Endothelial cell of umbilical vein (primary cell): ENCODE results near the gene TRIM17. TPM values are rescaled to one million over a fixed set of nuclear protein-coding genes. Genes with fewer than 3 reads are reported as not detected.

Experiments
- BruUV-seq: library from RNA; stranded (reverse); fragments of 400-500 nt; replicated peaks from 2 replicates; lab custom pipeline; 2021; lab: Mats Ljungman, UMichigan
- CTCF ChIA-PET: fragments of 300-600, 350-600 bp; sonication (Branson Sonifier 250); formaldehyde crosslinking; loops from one replicate; lab custom pipeline; 2021; ENCODE audit warnings: antibody characterized with exemption, inconsistent platforms; lab: Charles Lee
- POLR2A ChIA-PET: fragments of 300-600, 350-600 bp; sonication (Branson Sonifier 250); formaldehyde crosslinking; loops from one replicate; lab custom pipeline; 2021; ENCODE audit warnings: antibody characterized with exemption, inconsistent platforms; lab: Charles Lee
- DNase-seq: peaks from one replicate; pipeline ENCODE4 v3.0.0-alpha.2; 2011; ENCODE audit warnings: low read depth, low spot score
- FAIRE-seq: peaks from 2 replicates; lab custom pipeline; 2011; peaks lifted over from hg19 to GRCh38; lab: Jason Lieb, UNC
- H2AFZ ChIP-seq: 2 replicates; pipeline ENCODE4 v1.6.0; 2012; ENCODE audit warnings: low read depth, low read length, control low read depth, inconsistent platforms
- H3K27ac ChIP-seq: 2 replicates; pipeline ENCODE4 v1.5.1; 2011; ENCODE audit warnings: low read depth, mild to moderate bottlenecking, control low read depth, low read length, moderate library complexity; ENCODE audit not compliant: insufficient read depth
- H3K27me3 ChIP-seq, 2 experiments: 2 replicates each; pipeline versions ENCODE4 v1.6.0 to v1.6.1; 2011; ENCODE audit warnings: low read length in 2 of 2, mixed read lengths in 1 of 2; ENCODE audit not compliant: control insufficient read depth in 2 of 2, insufficient read depth in 2 of 2
- H3K36me3 ChIP-seq, 2 experiments: 2 replicates in 1 of 2; 3 replicates in 1 of 2; pipeline ENCODE4 v1.5.1; 2011; ENCODE audit warnings: low read length in 2 of 2, mild to moderate bottlenecking in 1 of 2, moderate library complexity in 1 of 2; ENCODE audit not compliant: control insufficient read depth in 2 of 2, insufficient read depth in 2 of 2; ENCODE audit errors: extremely low read depth in 1 of 2
- H3K4me1 ChIP-seq: 3 replicates; pipeline ENCODE4 v1.5.1; 2011; ENCODE audit warnings: mild to moderate bottlenecking, low read length; ENCODE audit not compliant: control insufficient read depth, insufficient read depth; ENCODE audit errors: extremely low read depth
- H3K4me2 ChIP-seq: 2 replicates; pipeline ENCODE4 v1.6.1; 2011; ENCODE audit warnings: low read length, control low read depth, mixed read lengths; ENCODE audit not compliant: insufficient read depth
- H3K4me3 ChIP-seq, 3 experiments: fragments of 200-600 bp in 1 of 3; sonication (generic), shearing (Covaris generic) in 1 of 3; replicated peaks in 1 of 3; 2 replicates each; pipeline ENCODE4 v1.5.1; 2011 to 2016; ENCODE audit warnings: control low read depth in 3 of 3, low read length in 3 of 3, mild to moderate bottlenecking in 2 of 3, inconsistent platforms in 1 of 3, low read depth in 1 of 3, moderate library complexity in 1 of 3; ENCODE audit not compliant: insufficient read depth in 1 of 3
- H3K79me2 ChIP-seq: 2 replicates; pipeline ENCODE4 v1.6.0; 2012; ENCODE audit warnings: low read length, inconsistent platforms; ENCODE audit not compliant: control insufficient read depth, insufficient read depth
- H3K9ac ChIP-seq: replicated peaks from 2 replicates; pipeline ENCODE3; 2011; ENCODE audit warnings: low read length, control low read depth; ENCODE audit not compliant: insufficient read depth; ENCODE audit errors: extremely low read depth
- H3K9me1 ChIP-seq: replicated peaks from 3 replicates; pipeline ENCODE4 v1.6.0; 2011; ENCODE audit warnings: mild to moderate bottlenecking, low read length; ENCODE audit not compliant: control insufficient read depth, insufficient read depth; ENCODE audit errors: extremely low read depth
- H3K9me3 ChIP-seq: replicated peaks from 2 replicates; pipeline ENCODE4 v1.5.1; 2012; ENCODE audit warnings: low read length, inconsistent platforms; ENCODE audit not compliant: control insufficient read depth, insufficient read depth
- H4K20me1 ChIP-seq: replicated peaks from 2 replicates; pipeline ENCODE3; 2011; ENCODE audit warnings: mild to moderate bottlenecking, low read length; ENCODE audit not compliant: control insufficient read depth, insufficient read depth; ENCODE audit errors: extremely low read depth
- CTCF ChIP-seq, 2 donors: IDR thresholded peaks; 1 replicate in 1 of 2; 2 replicates in 1 of 2; pipeline ENCODE4 v1.5.1; 2011; ENCODE audit warnings: low read length in 2 of 2, mild to moderate bottlenecking in 2 of 2, moderate library complexity in 2 of 2, control low read depth in 1 of 2, inconsistent platforms in 1 of 2, low read depth in 1 of 2; ENCODE audit not compliant: insufficient read depth in 1 of 2; ENCODE audit errors: extremely low read depth in 1 of 2
- EZH2 ChIP-seq: IDR thresholded peaks from 2 replicates; pipeline ENCODE4 v1.6.1; 2012; ENCODE audit warnings: borderline replicate concordance, low read depth, mild to moderate bottlenecking, moderate library complexity, low read length, inconsistent platforms; ENCODE audit not compliant: severe bottlenecking
- FOS ChIP-seq: IDR thresholded peaks from 2 replicates; pipeline ENCODE4 v1.6.1; 2011; ENCODE audit warnings: mild to moderate bottlenecking, low read length, moderate library complexity, borderline replicate concordance; ENCODE audit not compliant: insufficient read depth
- GATA2 ChIP-seq: IDR thresholded peaks from 2 replicates; pipeline ENCODE4 v1.7.0; 2011; ENCODE audit warnings: low read depth, mild to moderate bottlenecking, moderate library complexity, mixed read lengths, low read length; ENCODE audit not compliant: insufficient read length, insufficient read depth
- JUN ChIP-seq: IDR thresholded peaks from 2 replicates; pipeline ENCODE4 v1.6.1; 2011; ENCODE audit warnings: borderline replicate concordance, low read depth; ENCODE audit not compliant: insufficient read length, insufficient read depth
- MYC ChIP-seq: IDR thresholded peaks from one replicate; pipeline ENCODE4 v1.6.1; 2011; ENCODE audit warnings: mild to moderate bottlenecking, low read depth, low read length
- POLR2A ChIP-seq: IDR thresholded peaks from 2 replicates; pipeline ENCODE4 v1.6.1; 2012; ENCODE audit warnings: low read depth, mild to moderate bottlenecking, control low read depth, low read length
- POLR2AphosphoS5 ChIP-seq: IDR thresholded peaks from 2 replicates; pipeline ENCODE4 v1.6.1; 2012; ENCODE audit warnings: low read depth, mild to moderate bottlenecking, control low read depth, low read length, moderate library complexity; ENCODE audit not compliant: insufficient read depth
- dilution Hi-C: fragments of 300-500 bp; cut with MboI; formaldehyde crosslinking; loops from one replicate; pipeline ENCODE4 v1.15.0; 2019; ENCODE audit warnings: low sequenced_read_pairs; ENCODE audit not compliant: extremely low pct_ligation_motif_present
- intact Hi-C: fragments of 100-400 bp; cut with micrococcal nuclease; formaldehyde crosslinking; loops from one replicate; pipeline ENCODE4 v1.10.0; 2022
- polyA plus RNA-seq, 4 experiments: library from polyadenylated mRNA; depleted of rRNA in 3 of 4; stranded (reverse) in 3 of 4; unstranded in 1 of 4; fragments of >200 nt; gene quantifications; 2 replicates each; pipeline versions ENCODE4 v1.2.1 to v1.2.3, GENCODE V29; 2011 to 2012; ENCODE audit warnings: missing spikeins in 1 of 4
- total RNA-seq: library from RNA; stranded (reverse); gene quantifications from 2 replicates; pipeline ENCODE4 v1.2.3, GENCODE V29; 2021
- TF ChIP-seq, protein P1 (sequence below): IDR thresholded peaks from 2 replicates; pipeline ENCODE4 v1.6.1; 2011; ENCODE audit not compliant: insufficient read depth, insufficient read length

TRIM17 gene
- total and polyA plus RNA-seq, 2 donors (not counting 3 experiments of a cell fraction or from before 2014, with no cell fraction given) = not detected

DNA sequence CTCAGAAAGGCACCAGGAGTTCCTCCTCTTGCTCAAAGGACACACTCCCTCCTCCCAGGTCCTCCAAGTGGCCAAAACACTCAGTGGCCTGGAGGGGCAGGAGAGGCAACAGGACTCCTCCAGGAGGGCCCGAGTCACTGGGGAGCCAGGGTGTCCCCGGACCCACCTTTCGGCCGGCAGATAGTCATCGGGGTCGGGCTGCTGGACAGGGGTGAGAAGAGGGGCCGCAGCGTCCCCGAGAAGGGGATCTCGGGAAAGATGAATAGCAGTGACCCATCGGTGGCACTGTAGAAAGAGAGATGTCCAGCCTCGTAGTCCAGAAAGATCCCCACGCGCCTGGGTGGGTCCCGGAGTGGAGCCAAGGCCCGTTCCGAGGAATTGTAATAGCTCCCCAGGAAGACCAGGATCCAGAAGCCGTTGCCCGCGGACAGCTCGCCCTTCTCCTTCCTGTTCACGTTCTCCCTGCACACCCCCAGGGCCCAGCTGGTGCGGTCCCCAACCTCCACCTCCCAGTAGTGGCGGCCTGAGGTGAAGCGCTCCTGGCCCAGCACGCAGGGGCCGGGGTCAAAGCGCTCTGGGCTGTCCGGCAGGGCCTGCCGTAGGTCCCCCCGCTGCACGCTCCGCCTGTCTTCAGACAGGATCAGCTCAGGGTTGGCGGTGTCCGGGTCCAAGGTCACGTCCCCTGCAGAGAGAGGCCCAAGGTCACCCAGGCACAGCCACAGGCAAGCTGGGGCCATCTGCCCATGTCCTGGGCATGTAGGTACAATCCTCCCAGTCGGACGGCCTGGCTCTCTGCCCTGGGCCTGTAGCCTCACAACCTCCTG, 21.9 kb downstream of the TRIM17 start:
- FAIRE-seq (no peak), DNase-seq (no peak)
- H3K4me1 ChIP-seq = peaks cover 5% of the 10 kb centered on the region
- H3K9me1 ChIP-seq = no peaks in the 10 kb centered on the region
- no peak overlapping the region for H3K9ac ChIP-seq
- peaks cover 2 to 21% of the 10 kb centered on the region in 2 experiments for H3K36me3 ChIP-seq
- no peak overlapping the region for H3K4me3 ChIP-seq
- intact Hi-C loops = no loop called here
- no peaks in the 10 kb centered on the region for H3K27me3 ChIP-seq
- ChIA-PET POLR2A (no interaction called here), CTCF (interaction anchor here (1.0 to 3.0 kb wide), 5 partner anchors 10 to 396 kb away, joined by 3 to 42 read pairs (median 5); partner anchors contain the start of gene TRIM11)
- no TSS peak for BruUV-seq
- no peaks in the 10 kb centered on the region for H3K9me3 ChIP-seq
- H2AFZ ChIP-seq = no peak overlapping the region
- no peak overlapping the region for H3K4me2 ChIP-seq
- H4K20me1 ChIP-seq = no peaks in the 10 kb centered on the region
- no peak overlapping the region for H3K27ac ChIP-seq
- dilution Hi-C loops = no loop called here
- TF ChIP-seq POLR2A (no peak), MYC (no peak), CTCF (IDR thresholded peaks at IDR 0.05; ENCODE audit: extremely low read depth in 1 of 2, insufficient read depth in 1 of 2, low read depth in 1 of 2, low read length in 2 of 2) (no peak), JUN (no peak), POLR2AphosphoS5 (no peak), FOS (no peak), GATA2 (no peak), EZH2 (no peak)
- TF ChIP-seq, protein P1, sequence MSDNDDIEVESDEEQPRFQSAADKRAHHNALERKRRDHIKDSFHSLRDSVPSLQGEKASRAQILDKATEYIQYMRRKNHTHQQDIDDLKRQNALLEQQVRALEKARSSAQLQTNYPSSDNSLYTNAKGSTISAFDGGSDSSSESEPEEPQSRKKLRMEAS = no peak
- H3K79me2 ChIP-seq = no peaks in the 10 kb centered on the region
